ENCODE measurements around the gene WDR37. TPM values are rescaled to one million over a fixed set of nuclear protein-coding genes. Genes with fewer than 3 reads are reported as not detected.

Gene WDR37
- polyA plus RNA-seq, 3 donors: 7.1 to 33.6 (median 8.6) TPM

GRCh38 chr10:1163831-1164230 is 107.6 kb downstream of the WDR37 start:
- Mint-ChIP-seq H3K4me3 (no peak overlapping the region), H3K9me3 (no peaks in the 10 kb centered on the region), H3K36me3 (no peaks in the 10 kb centered on the region), H3K27ac (peak overlapping the region in 1 of 7 donors; percentile 13), H3K4me1 (no peaks in the 10 kb centered on the region), H3K27me3 (ENCODE audit: low read depth in 3 of 3) (peaks cover 0 to 6% (median 1%) of the 10 kb centered on the region in 3 donors)
- Histone ChIP-seq H2AFZ (ENCODE audit: insufficient read depth, low read depth, low read length, poor library complexity, severe bottlenecking) (no peak overlapping the region), H3K9me3 (replicated peaks in 1 of 2; ENCODE audit: control insufficient read depth in 1 of 2, insufficient read depth in 1 of 2, low read length in 2 of 2) (no peaks in the 10 kb centered on the region), H3K4me3 (replicated peaks in 1 of 3; ENCODE audit: low read depth in 2 of 3, low read length in 3 of 3) (no peak overlapping the region), H3K79me2 (ENCODE audit: insufficient read depth, low read length) (no peaks in the 10 kb centered on the region), H4K20me1 (ENCODE audit: insufficient read depth, low read length) (no peaks in the 10 kb centered on the region), H3K9ac (ENCODE audit: insufficient read depth, low read length, poor library complexity, severe bottlenecking) (no peak overlapping the region), H3K27me3 (ENCODE audit: control insufficient read depth in 2 of 2, insufficient read depth in 2 of 2, low read length in 2 of 2) (no peaks in the 10 kb centered on the region), H3K4me1 (ENCODE audit: control insufficient read depth in 1 of 2, insufficient read depth in 2 of 2, low read length in 2 of 2) (no peaks in the 10 kb centered on the region), H3K27ac (ENCODE audit: low read depth in 1 of 2, low read length in 2 of 2) (no peak overlapping the region), H3K4me2 (replicated peaks; ENCODE audit: extremely low read depth, low read length, poor library complexity, severe bottlenecking) (no peak overlapping the region), H3K36me3 (replicated peaks in 1 of 2; ENCODE audit: control insufficient read depth in 1 of 2, insufficient read depth in 2 of 2, low read length in 2 of 2) (no peaks in the 10 kb centered on the region)
- no CpG with 5 or more reads among the region's 5 CpGs for WGBS (ENCODE audit: insufficient coverage)
- intact Hi-C loops (cut with micrococcal nuclease): no loop called here
- no peak for TF ChIP-seq CTCF (IDR thresholded peaks at IDR 0.05)
- DNase-seq: no peak

- H3K27me3 Mint-ChIP-seq (ENCODE audit: low read depth in 3 of 3): peaks cover 0 to 6% (median 2%) of the 10 kb centered on the region in 3 donors
- H3K27me3 ChIP-seq (ENCODE audit: control insufficient read depth in 2 of 2, insufficient read depth in 2 of 2, low read length in 2 of 2): no peaks in the 10 kb centered on the region
- no peak overlapping the region for H3K9ac ChIP-seq (ENCODE audit: insufficient read depth, low read length, poor library complexity, severe bottlenecking)
- no peaks in the 10 kb centered on the region for H4K20me1 ChIP-seq (ENCODE audit: insufficient read depth, low read length)
- no peak for TF ChIP-seq CTCF (IDR thresholded peaks at IDR 0.05)
- no peaks in the 10 kb centered on the region for H3K4me1 ChIP-seq (ENCODE audit: control insufficient read depth in 1 of 2, insufficient read depth in 2 of 2, low read length in 2 of 2)
- H3K4me2 ChIP-seq (replicated peaks; ENCODE audit: extremely low read depth, low read length, poor library complexity, severe bottlenecking): no peak overlapping the region
- H3K27ac Mint-ChIP-seq: peak overlapping the region in 1 of 7 donors; percentile 23
- no peak overlapping the region for H3K27ac ChIP-seq (ENCODE audit: low read depth in 1 of 2, low read length in 2 of 2)
- no peak overlapping the region for H2AFZ ChIP-seq (ENCODE audit: insufficient read depth, low read depth, low read length, poor library complexity, severe bottlenecking)
- no peaks in the 10 kb centered on the region for H3K79me2 ChIP-seq (ENCODE audit: insufficient read depth, low read length)
- H3K36me3 Mint-ChIP-seq: no peaks in the 10 kb centered on the region
- WGBS (ENCODE audit: insufficient coverage): 96% methylated on average over 14 of the region's 15 CpGs
- no peaks in the 10 kb centered on the region for H3K9me3 Mint-ChIP-seq
- no peak overlapping the region for H3K4me3 Mint-ChIP-seq
- intact Hi-C loops (cut with micrococcal nuclease): no loop called here
- H3K36me3 ChIP-seq (replicated peaks in 1 of 2; ENCODE audit: control insufficient read depth in 1 of 2, insufficient read depth in 2 of 2, low read length in 2 of 2): no peaks in the 10 kb centered on the region
- no peak overlapping the region for H3K4me3 ChIP-seq (replicated peaks in 1 of 3; ENCODE audit: low read depth in 2 of 3, low read length in 3 of 3)
- no peaks in the 10 kb centered on the region for H3K9me3 ChIP-seq (replicated peaks in 1 of 2; ENCODE audit: control insufficient read depth in 1 of 2, insufficient read depth in 1 of 2, low read length in 2 of 2)
- no peaks in the 10 kb centered on the region for H3K4me1 Mint-ChIP-seq
- DNase-seq: no peak
These were observed 110.1 kb downstream of the WDR37 start for GRCh38 chr10:1166101-1166827.
